ENCODE data around the gene KDM4C. TPM values are rescaled to one million over a fixed set of nuclear protein-coding genes. Genes with fewer than 3 reads are reported as not detected.
"Not testable (repeated sequence)": the region's sequence is repeated elsewhere in the genome, so short reads cannot be mapped to it uniquely, and the experiment has no call there.

KDM4C gene
- total RNA-seq, 1 experiment from 2014 or later: 16.2 TPM

DNA sequence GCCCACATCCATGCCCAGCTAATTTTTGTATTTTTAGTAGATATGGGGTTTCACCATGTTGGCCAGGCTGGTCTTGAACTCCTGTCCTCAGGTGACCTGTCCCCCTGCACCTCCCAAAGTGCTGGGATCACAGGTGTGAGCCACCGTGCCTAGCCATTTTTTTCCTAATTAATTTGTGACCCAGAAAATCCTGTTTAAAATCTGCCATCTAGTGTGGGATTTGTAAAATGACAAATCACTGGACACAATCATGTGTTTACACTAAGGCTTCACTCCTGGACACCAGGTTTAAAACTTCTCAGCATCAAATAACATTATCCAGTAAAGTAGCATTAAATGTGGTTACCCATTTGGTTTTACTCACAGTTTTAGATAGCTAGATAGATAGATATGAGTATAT, 18.6 kb upstream of the KDM4C start:
- Mint-ChIP-seq H3K27ac (ENCODE audit: unreplicated experiment) (no peak overlapping the region), H3K4me3 (ENCODE audit: low read depth, unreplicated experiment) (no peak overlapping the region), H3K36me3 (ENCODE audit: insufficient read depth, unreplicated experiment) (no peaks in the 10 kb centered on the region), H3K9me3 (ENCODE audit: low read depth, unreplicated experiment) (no peaks in the 10 kb centered on the region), H3K27me3 (ENCODE audit: unreplicated experiment) (no peaks in the 10 kb centered on the region), H3K4me1 (ENCODE audit: low read depth, unreplicated experiment) (no peaks in the 10 kb centered on the region)
- DNase-seq: no peak
- TF ChIP-seq CTCF (IDR thresholded peaks at IDR 0.05; ENCODE audit: unreplicated experiment): no peak
- BruUV-seq (replicated peaks): no TSS peak
- intact Hi-C loops (cut with micrococcal nuclease; ENCODE audit: unreplicated experiment): loop anchor here (1.0 kb wide), 1 partner anchor 154 kb away; no protein-coding TSS in a partner anchor
- CTCF ChIA-PET: interaction anchor here (0.7 to 1.1 kb wide), 3 partner anchors 11 to 24 kb away, joined by 3 to 4 read pairs (median 4); partner anchors contain the start of gene KDM4C

GRCh38 chr9:6748861-6749260, 8.9 kb upstream of the KDM4C start:
- BruUV-seq (replicated peaks); H3K9me3 Mint-ChIP-seq (ENCODE audit: low read depth, unreplicated experiment); intact Hi-C loops (cut with micrococcal nuclease; ENCODE audit: unreplicated experiment); H3K4me3 Mint-ChIP-seq (ENCODE audit: low read depth, unreplicated experiment); H3K4me1 Mint-ChIP-seq (ENCODE audit: low read depth, unreplicated experiment); H3K27ac Mint-ChIP-seq (ENCODE audit: unreplicated experiment); H3K36me3 Mint-ChIP-seq (ENCODE audit: insufficient read depth, unreplicated experiment); H3K27me3 Mint-ChIP-seq (ENCODE audit: unreplicated experiment); DNase-seq; CTCF ChIA-PET: not testable (repeated sequence)

GRCh38 chr9:6754861-6755260, 2.9 kb upstream of the KDM4C start:
- intact Hi-C loops (cut with micrococcal nuclease; ENCODE audit: unreplicated experiment); H3K9me3 Mint-ChIP-seq (ENCODE audit: low read depth, unreplicated experiment); H3K27me3 Mint-ChIP-seq (ENCODE audit: unreplicated experiment); H3K4me1 Mint-ChIP-seq (ENCODE audit: low read depth, unreplicated experiment); BruUV-seq (replicated peaks); H3K27ac Mint-ChIP-seq (ENCODE audit: unreplicated experiment); DNase-seq; H3K4me3 Mint-ChIP-seq (ENCODE audit: low read depth, unreplicated experiment): not testable (repeated sequence)
- CTCF ChIA-PET: interaction anchor here (0.7 kb wide), 1 partner anchor 60 kb away, joined by 5 read pairs; no protein-coding TSS in a partner anchor
- H3K36me3 Mint-ChIP-seq (ENCODE audit: insufficient read depth, unreplicated experiment): peaks cover 31% of the 10 kb centered on the region

- peak overlapping the region; percentile 95 for H3K4me3 Mint-ChIP-seq (ENCODE audit: low read depth, unreplicated experiment)
- BruUV-seq (replicated peaks): no TSS peak
- no peak for TF ChIP-seq CTCF (IDR thresholded peaks at IDR 0.05; ENCODE audit: unreplicated experiment)
- DNase-seq: peak; percentile 19
- peak overlapping the region; percentile 97 for H3K27ac Mint-ChIP-seq (ENCODE audit: unreplicated experiment)
- H3K36me3 Mint-ChIP-seq (ENCODE audit: insufficient read depth, unreplicated experiment): peaks cover 38% of the 10 kb centered on the region
- H3K9me3 Mint-ChIP-seq (ENCODE audit: low read depth, unreplicated experiment): no peaks in the 10 kb centered on the region
- CTCF ChIA-PET: interaction anchor here (0.6 to 1.0 kb wide), 2 partner anchors 17 to 108 kb away, joined by 3 to 4 read pairs; no protein-coding TSS in a partner anchor
- no peaks in the 10 kb centered on the region for H3K4me1 Mint-ChIP-seq (ENCODE audit: low read depth, unreplicated experiment)
- H3K27me3 Mint-ChIP-seq (ENCODE audit: unreplicated experiment): no peaks in the 10 kb centered on the region
- intact Hi-C loops (cut with micrococcal nuclease; ENCODE audit: unreplicated experiment): no loop called here
Observed at GRCh38 chr9:6757132-6757455, 679 bp upstream of the KDM4C start.

GRCh38 chr9:6758248-6758497, 400 bp downstream of the KDM4C start:
- no peaks in the 10 kb centered on the region for H3K9me3 Mint-ChIP-seq (ENCODE audit: low read depth, unreplicated experiment)
- H3K4me3 Mint-ChIP-seq (ENCODE audit: low read depth, unreplicated experiment): peak overlapping the region; percentile 95
- no peak for TF ChIP-seq CTCF (IDR thresholded peaks at IDR 0.05; ENCODE audit: unreplicated experiment)
- DNase-seq: no peak
- intact Hi-C loops (cut with micrococcal nuclease; ENCODE audit: unreplicated experiment): no loop called here
- CTCF ChIA-PET: interaction anchor here (1.0 kb wide), 1 partner anchor 18 kb away, joined by 3 read pairs; no protein-coding TSS in a partner anchor
- peak overlapping the region; percentile 97 for H3K27ac Mint-ChIP-seq (ENCODE audit: unreplicated experiment)
- H3K27me3 Mint-ChIP-seq (ENCODE audit: unreplicated experiment): no peaks in the 10 kb centered on the region
- peaks cover 41% of the 10 kb centered on the region for H3K36me3 Mint-ChIP-seq (ENCODE audit: insufficient read depth, unreplicated experiment)
- no TSS peak for BruUV-seq (replicated peaks)
- H3K4me1 Mint-ChIP-seq (ENCODE audit: low read depth, unreplicated experiment): no peaks in the 10 kb centered on the region
